HG03159 (cell line): Measurements from ENCODE around the gene CC2D1B.

Source experiments
- ATAC-seq: cut with Tn5 transposase; IDR thresholded peaks from one replicate; pipeline ENCODE4 v1.9.1; 2021; ENCODE audit warnings: mild to moderate bottlenecking, moderate library complexity; ENCODE audit not compliant: unreplicated experiment

CC2D1B gene

DNA sequence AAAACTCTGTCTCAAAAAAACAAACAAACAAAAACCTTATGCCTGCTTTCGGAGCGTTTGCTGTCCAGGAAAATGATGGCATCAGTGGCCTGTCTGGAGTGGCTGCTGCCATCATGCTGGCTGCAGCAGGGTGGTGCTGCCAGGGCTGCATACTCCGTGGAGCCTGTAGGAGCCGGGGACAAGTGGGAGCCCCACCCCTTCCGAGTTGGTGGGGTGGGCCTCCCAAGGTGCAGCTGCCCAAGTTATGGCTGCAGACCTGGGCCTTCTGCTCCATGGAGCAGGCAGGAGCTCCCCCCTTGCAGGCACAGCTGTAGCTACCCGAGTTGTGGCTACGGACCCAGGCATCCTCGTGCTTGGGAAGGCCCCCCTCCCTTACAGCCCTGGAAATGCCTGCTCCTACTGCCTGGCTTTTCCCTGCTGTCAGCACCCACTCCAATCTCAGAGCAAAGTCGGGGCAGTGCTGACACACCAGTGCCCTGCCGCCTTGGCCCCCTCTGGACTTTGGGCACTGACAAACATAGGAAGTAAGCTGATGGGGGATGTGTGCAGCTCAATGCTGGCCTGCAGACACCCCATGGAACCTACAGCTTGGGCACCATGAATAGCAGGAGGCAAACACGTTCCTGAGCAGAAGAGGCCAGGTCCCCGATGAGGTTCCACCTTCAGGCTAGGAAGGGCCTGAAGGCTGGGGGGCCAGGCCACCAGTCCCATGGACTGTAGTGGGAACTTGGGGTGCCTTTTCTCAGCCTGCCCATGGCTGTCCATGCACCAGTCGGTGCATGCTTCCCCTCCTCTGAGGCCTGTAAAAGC is 60.4 kb downstream of the CC2D1B start:
- ATAC-seq = no peak
